Spleen (tissue), 7 donors: ENCODE results near the gene MMD.

Source experiments
- POLR2A ChIP-seq, 3 donors: fragments of 450-650 bp; IDR thresholded peaks; one replicate each; pipeline ENCODE4 v1.5.1; 2017; ENCODE audit warnings: antibody characterized with exemption in 3 of 3, mild to moderate bottlenecking in 1 of 3
- POLR2AphosphoS5 ChIP-seq, 3 donors: sonication (generic); formaldehyde crosslinking; IDR thresholded peaks; one replicate each; pipeline ENCODE4 v1.5.1; 2017; ENCODE audit warnings: antibody characterized with exemption in 3 of 3
- TF ChIP-seq, protein P1 (sequence below), 11 experiments: fragments of 200-600 bp in 7 of 11; fragments of 450-650 bp in 4 of 11; sonication (generic) in 4 of 11; IDR thresholded peaks in 8 of 11; conservative IDR thresholded peaks in 3 of 11; 1 replicate in 7 of 11; 2 replicates in 4 of 11; pipeline versions ENCODE4 v1.4.0 to v1.8.0; 2016 to 2021; ENCODE audit warnings: antibody characterized with exemption in 11 of 11, inconsistent platforms in 4 of 11, mild to moderate bottlenecking in 1 of 11
- donor health status: DM: no; HTN: no; CAD: no; lungs with moderate emphysema.
- donor health status: DM: no; HTN: no; CAD: no.
- donor health status: DM: no; HTN: no; CAD: no.

GRCh38 chr17:55453839-55454557, 32.4 kb upstream of the MMD start:
- no peak for TF ChIP-seq POLR2A (IDR thresholded peaks at IDR 0.05)
- TF ChIP-seq, protein P1, sequence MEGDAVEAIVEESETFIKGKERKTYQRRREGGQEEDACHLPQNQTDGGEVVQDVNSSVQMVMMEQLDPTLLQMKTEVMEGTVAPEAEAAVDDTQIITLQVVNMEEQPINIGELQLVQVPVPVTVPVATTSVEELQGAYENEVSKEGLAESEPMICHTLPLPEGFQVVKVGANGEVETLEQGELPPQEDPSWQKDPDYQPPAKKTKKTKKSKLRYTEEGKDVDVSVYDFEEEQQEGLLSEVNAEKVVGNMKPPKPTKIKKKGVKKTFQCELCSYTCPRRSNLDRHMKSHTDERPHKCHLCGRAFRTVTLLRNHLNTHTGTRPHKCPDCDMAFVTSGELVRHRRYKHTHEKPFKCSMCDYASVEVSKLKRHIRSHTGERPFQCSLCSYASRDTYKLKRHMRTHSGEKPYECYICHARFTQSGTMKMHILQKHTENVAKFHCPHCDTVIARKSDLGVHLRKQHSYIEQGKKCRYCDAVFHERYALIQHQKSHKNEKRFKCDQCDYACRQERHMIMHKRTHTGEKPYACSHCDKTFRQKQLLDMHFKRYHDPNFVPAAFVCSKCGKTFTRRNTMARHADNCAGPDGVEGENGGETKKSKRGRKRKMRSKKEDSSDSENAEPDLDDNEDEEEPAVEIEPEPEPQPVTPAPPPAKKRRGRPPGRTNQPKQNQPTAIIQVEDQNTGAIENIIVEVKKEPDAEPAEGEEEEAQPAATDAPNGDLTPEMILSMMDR (IDR thresholded peaks at IDR 0.05 in 8 of 11, conservative IDR thresholded peaks at IDR 0.05 in 3 of 11), result no peak
- no peak for TF ChIP-seq POLR2AphosphoS5 (IDR thresholded peaks at IDR 0.05)
